HG03439 (cell line): Measurements from ENCODE around the gene CEMIP2.

ENCODE experiments used
- ATAC-seq: cut with Tn5 transposase; IDR thresholded peaks from one replicate; pipeline ENCODE4 v1.9.1; 2021; ENCODE audit warnings: mild to moderate bottlenecking, moderate library complexity; ENCODE audit not compliant: unreplicated experiment

Gene CEMIP2

DNA sequence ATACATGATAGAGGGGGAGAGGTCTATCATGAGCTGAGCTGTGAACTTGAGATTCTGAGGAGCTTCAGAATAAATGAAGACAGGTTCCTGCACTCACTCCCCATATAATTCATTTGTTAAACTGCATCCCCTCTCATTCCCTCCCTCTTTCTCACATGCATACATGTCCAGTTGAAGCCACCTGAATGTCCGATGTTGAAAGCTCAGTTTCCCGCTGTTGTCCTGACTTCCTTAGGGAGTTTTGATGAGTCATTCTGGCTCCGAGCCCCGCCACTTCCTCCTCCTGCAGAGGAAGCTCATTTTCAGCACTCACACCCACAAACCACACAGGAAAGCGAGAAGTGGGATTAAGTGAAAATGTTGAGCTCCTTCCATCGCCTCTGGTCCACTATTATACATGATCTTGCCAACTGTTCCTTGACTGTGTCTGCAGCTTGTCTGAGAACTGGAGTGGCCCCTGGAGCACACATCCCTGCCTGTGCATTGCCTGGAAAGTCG lies 121.2 kb downstream of the CEMIP2 start:
- ATAC-seq: no peak

DNA sequence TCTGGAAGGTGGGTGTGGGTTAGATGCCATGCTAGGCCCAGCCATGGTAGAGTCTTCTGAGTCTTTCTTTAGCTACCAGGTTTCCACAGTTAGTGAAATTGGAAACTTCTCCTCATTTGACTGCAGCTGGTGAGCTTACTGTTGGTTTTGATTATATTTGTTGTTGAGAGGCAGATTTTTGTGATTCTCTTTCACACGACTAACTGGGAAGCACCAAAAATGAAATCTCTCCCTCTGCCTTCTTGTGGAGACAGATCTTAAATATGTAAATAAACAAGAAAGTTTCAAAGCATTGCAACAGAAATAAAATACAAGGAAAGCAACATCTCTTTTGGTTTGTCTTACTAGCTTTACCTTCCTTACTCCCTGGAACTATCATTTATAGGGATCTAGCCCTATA lies 122.2 kb downstream of the CEMIP2 start:
- no peak for ATAC-seq

DNA sequence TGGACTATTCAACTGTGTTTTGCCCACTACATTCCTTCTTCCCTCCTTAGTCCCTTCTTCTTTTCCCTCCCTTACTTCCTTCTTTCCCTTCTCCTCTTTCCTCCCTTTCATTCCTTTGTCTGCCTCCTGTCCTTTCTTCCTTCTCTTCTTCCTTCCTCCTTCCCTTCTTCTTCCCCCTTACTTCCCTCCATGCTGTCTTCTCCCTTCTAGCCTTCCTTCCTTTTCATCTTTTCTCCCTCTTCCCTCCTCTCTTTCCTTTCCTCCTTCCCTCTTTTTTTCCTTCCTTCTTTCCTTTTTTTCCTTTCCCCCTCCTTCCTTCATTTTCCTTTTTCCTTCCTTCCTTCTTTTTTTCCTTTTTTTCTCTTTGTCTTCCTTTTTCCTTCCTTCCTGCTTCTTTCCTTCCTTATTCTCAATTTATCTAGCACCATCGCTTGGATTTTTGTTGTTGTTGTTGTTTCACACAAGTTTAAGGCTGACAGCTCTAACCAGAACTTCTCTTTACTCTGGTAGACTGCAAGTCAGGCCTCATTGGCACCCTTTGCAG lies 123.4 kb downstream of the CEMIP2 start:
- no peak for ATAC-seq

DNA sequence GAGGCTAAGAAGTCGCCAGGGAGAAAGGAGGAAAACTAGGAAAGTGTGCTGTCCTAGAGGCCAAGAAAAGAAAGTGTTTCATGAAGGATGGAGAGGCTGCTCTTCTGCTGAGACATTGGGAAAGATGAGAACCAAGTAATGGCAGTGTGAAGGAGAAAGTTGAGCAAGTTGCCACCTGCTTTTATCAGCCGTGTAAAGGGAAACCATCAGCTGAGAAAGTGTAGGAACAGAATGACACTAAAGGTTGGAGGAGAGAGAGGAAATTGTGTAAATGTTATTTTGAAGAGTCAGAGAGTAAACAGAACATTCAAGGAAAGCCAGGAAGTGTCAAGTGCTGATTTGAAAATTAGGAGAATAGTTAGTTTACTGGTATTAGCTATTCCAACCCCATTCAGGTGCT lies 125.0 kb downstream of the CEMIP2 start:
- no peak for ATAC-seq

DNA sequence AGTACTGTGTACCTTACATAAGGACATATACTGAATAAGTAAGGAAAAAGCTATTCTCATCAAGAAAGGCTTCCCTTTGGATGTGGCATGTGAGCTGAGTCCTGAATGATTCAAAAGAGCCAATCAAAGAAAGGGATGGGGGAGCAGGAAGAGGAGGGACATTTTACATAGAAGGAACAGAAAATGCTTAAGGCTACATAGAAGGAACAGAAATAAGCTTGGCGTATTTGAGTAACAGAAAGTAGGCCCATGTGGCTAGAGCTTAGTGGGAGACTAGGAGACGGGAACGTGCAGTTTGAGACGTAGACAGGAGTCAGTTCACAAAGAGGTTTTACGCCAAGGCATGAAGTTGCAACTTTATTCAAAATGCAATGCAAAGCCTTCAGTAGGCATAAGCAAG lies 126.3 kb downstream of the CEMIP2 start:
- no peak for ATAC-seq

DNA sequence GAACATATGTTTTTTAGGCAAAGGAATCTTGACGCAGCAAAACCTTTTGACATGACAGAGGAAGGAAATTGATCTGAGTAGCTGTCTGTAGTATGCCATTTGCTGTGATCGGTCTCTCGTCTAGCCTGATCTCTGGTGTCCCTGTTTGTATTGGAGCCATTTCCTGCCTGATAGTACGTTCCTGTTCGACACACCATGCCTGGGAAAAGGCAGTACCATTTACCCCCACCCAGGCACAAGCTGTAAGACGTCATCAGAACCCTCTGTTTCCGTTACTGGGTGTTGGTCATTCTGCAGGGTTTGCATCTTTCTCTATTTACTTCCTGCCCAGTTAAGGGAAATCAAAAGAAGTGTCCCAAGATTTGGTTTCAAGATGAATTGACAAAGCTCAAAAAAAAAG lies 129.7 kb downstream of the CEMIP2 start:
- ATAC-seq: no peak

DNA sequence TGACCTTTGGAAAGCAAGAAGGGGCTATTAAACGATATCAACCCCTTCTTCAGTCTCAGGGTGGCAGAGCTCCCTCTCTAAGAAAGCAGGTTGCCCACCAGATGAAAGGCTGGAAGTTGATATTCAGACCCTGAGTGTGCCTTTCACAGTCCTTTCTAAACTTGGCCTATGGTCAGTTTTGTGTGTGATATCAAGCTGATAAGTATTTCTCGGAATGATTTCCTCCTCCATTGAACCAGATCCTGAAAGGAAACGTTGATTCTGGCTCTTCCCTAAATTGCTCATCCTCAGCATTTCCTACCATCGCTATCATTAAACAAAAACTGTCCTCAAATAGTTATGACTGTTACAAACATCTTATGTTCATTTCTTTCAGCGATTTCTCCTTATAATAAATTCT lies 130.4 kb downstream of the CEMIP2 start:
- ATAC-seq: no peak

DNA sequence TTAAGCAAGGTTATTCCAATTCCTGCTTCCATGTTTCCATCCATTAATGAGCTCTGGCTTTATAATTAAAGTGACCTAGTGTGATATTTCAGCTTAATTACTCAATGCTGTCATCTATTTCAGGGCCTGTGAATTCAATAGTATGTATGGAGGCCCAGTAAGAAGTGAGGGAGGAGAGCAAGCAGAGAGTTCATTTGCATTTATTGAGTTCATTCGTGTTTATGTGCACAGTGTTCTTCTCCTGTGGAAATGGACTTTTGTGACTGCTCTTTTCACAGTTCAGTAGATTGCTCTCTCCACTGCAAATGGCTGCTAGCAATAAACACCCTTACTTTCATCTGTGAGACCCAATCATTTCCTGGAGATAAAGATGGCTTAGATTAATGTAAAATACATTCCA lies 130.9 kb downstream of the CEMIP2 start:
- ATAC-seq: no peak

DNA sequence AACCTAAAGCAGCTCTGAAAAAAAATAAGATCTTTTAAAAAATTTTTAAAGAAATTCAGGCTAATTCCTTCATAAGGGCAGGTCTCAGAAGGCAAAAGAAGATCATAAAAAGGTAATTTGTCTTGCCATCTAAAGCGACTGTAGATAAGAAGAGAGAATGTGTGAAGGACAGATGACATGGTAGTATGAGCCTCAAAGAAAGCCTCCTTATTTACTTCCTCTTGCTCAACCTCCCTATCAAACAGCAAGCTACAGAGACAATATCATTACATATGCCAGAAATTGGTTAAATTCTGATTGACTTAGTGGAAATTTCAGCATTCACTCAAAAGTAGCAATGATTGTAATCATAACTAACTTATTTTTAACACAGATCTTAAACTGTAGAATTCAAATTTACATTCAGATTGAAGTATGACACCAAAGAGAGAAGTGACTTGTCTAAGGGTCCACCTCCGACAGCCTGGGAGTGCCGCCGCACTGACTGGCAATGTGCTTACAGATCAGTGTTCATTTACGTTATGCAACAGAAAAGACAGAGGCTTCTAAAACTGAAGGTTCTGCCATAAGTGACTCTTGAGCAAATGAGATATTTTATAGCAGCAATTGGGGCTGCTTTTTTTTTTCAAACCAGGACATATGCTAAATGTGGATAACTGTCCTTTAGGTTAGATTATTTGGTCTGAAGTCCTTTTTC lies 132.0 kb downstream of the CEMIP2 start:
- no peak for ATAC-seq

DNA sequence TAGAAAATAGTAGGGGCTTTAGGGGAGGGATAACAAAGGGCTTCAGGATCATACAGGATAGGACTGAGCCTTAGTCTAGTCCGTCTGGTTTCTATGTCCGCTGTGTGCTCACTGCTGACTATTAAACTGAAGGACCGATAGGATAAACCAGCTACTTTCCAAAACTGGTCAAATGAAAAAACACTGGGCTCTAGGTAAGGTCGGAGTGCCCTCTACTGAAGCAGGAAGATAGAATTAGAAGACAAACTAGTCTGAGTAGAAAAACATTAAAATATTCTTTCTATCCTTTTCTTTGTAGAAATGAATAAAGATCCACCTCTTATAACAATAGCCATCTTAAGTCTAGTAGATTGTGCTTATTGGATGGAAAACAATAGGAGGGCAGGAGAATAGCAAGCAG lies 133.6 kb downstream of the CEMIP2 start:
- no peak for ATAC-seq
